Peyer's patch (tissue), 4 donors: ENCODE measurements around the gene NPR1. TPM values are rescaled to one million over a fixed set of nuclear protein-coding genes. Genes with fewer than 3 reads are reported as not detected.
A peak's percentile ranks its signal among the peaks of the same experiment; 100 is the strongest.
"Not testable (repeated sequence)": the region's sequence is repeated elsewhere in the genome, so short reads cannot be mapped to it uniquely, and the experiment has no call there.

Experiments used
- DNase-seq, 3 donors: peaks; one replicate each; pipeline ENCODE4 v3.0.0-alpha.2; 2017 to 2019
- H3K27ac ChIP-seq, 4 donors: fragments of 200-600 bp; sonication (generic); one replicate each; pipeline ENCODE4 v1.5.1; 2016 to 2019
- H3K27me3 ChIP-seq, 2 donors: fragments of 200-600 bp; sonication (generic); one replicate each; pipeline ENCODE4 v1.5.1; 2019
- H3K36me3 ChIP-seq, 3 donors: fragments of 200-600 bp; sonication (generic); one replicate each; pipeline ENCODE4 v1.5.1; 2016 to 2019
- H3K4me1 ChIP-seq, 4 donors: fragments of 200-600 bp; sonication (generic); one replicate each; pipeline ENCODE4 v1.5.1; 2016 to 2019
- H3K4me3 ChIP-seq, 4 donors: fragments of 200-600 bp; sonication (generic); 1 replicate in 3 of 4; 2 replicates in 1 of 4; pipeline ENCODE4 v1.5.1; 2016 to 2019; ENCODE audit warnings: mild to moderate bottlenecking in 1 of 4
- H3K9me3 ChIP-seq, 4 donors: fragments of 200-600 bp; sonication (generic); one replicate each; pipeline ENCODE4 v1.5.1; 2016 to 2019; ENCODE audit warnings: mild to moderate bottlenecking in 1 of 4
- POLR2A ChIP-seq, 2 donors: fragments of 450-650 bp; IDR thresholded peaks; one replicate each; pipeline ENCODE4 v1.5.1; 2017; ENCODE audit warnings: antibody characterized with exemption in 2 of 2, mild to moderate bottlenecking in 2 of 2, moderate library complexity in 2 of 2
- total RNA-seq, 4 donors: library from RNA; depleted of rRNA; stranded (reverse); fragments of >200 nt; gene quantifications; one replicate each; pipeline ENCODE4 v1.1.0, GENCODE V29; 2016
- TF ChIP-seq, protein P1 (sequence below), 6 experiments: fragments of 450-650 bp in 4 of 6; fragments of 200-600 bp in 2 of 6; sonication (generic) in 1 of 6; IDR thresholded peaks; one replicate each; pipeline ENCODE4 v1.5.1; 2017 to 2019; ENCODE audit warnings: antibody characterized with exemption in 6 of 6, mild to moderate bottlenecking in 3 of 6, moderate library complexity in 1 of 6

NPR1 gene
- total RNA-seq, 4 donors from 2014 or later: 5.0 to 17.3 (median 10.9) TPM

DNA sequence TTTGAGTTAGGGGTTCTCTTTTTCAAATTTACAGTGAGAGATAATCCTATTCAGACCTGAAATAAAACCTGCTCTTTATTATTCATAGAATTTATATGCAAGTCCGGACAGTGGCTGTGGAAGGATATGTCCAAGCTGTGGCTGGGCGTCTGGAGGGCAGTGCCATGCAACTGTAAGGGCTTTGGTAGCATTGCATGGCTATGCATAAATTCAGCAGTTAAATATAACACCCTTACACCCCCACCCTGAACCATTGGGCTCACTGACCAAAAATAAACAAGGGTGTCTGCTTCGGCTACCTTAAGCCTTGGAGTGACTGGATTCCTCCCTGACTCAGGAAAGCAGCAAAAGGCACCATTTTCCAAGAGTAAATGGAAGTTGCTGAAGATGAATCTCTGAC lies 39.2 kb upstream of the NPR1 start:
- Histone ChIP-seq H3K4me3 (no peak overlapping the region), H3K9me3 (no peaks in the 10 kb centered on the region), H3K36me3 (peaks cover 3 to 86% (median 3%) of the 10 kb centered on the region in 3 donors), H3K27me3 (no peaks in the 10 kb centered on the region), H3K4me1 (peaks cover 0 to 32% (median 9%) of the 10 kb centered on the region in 4 donors), H3K27ac (no peak overlapping the region)
- TF ChIP-seq, protein P1, sequence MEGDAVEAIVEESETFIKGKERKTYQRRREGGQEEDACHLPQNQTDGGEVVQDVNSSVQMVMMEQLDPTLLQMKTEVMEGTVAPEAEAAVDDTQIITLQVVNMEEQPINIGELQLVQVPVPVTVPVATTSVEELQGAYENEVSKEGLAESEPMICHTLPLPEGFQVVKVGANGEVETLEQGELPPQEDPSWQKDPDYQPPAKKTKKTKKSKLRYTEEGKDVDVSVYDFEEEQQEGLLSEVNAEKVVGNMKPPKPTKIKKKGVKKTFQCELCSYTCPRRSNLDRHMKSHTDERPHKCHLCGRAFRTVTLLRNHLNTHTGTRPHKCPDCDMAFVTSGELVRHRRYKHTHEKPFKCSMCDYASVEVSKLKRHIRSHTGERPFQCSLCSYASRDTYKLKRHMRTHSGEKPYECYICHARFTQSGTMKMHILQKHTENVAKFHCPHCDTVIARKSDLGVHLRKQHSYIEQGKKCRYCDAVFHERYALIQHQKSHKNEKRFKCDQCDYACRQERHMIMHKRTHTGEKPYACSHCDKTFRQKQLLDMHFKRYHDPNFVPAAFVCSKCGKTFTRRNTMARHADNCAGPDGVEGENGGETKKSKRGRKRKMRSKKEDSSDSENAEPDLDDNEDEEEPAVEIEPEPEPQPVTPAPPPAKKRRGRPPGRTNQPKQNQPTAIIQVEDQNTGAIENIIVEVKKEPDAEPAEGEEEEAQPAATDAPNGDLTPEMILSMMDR (IDR thresholded peaks at IDR 0.05): no peak
- TF ChIP-seq POLR2A (IDR thresholded peaks at IDR 0.05): no peak
- DNase-seq: peak in 1 of 3 donors; percentile 27

DNA sequence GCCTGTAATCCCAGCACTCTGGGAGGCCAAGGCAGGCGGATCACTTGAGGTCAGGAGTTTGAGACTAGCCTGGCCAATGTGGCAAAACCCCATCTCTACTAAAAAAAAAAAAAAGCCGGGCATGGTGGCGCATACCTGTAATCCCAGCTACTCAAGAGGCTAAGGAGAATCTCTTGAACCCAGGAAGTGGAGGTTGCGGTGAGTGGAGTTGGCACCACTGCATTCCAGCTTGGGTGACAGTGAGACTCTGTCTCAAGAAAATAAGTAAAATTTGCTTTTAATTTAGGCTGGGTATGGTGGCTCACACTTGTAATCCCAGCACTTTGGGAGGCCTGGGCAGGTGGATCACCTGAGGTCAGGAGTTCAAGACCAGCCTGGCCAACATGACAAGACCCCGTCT lies 38.3 kb upstream of the NPR1 start:
- not testable (repeated sequence) for H3K27me3 ChIP-seq, H3K4me3 ChIP-seq, H3K27ac ChIP-seq, H3K9me3 ChIP-seq
- H3K4me1 ChIP-seq: peaks cover 0 to 28% (median 6%) of the 10 kb centered on the region in 4 donors
- peak in 1 of 3 donors; percentile 19 for DNase-seq
- peaks cover 3 to 94% (median 3%) of the 10 kb centered on the region in 3 donors for H3K36me3 ChIP-seq

DNA sequence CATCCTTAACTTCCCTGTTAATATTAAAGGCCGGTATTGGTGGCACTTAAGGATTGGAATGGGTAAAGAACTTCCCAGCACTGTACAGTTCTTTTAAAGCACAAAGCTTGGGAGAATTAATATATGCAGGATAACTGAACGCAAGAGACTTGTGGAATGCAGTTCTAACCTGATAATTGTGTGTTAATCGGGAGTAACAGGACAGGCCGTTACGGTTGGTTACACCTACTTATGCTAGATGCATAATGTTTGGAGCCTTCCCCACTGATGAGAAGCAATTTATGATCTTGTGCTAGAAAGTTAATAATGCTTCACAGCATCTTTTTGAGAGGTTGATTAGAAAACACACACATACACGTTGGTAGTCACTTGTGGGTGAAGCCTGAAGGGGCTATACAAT lies 37.6 kb upstream of the NPR1 start:
- Histone ChIP-seq H3K4me3 (no peak overlapping the region), H3K27ac (no peak overlapping the region), H3K36me3 (peaks cover 3 to 99% (median 5%) of the 10 kb centered on the region in 3 donors), H3K4me1 (peaks cover 0 to 22% (median 2%) of the 10 kb centered on the region in 4 donors), H3K27me3 (no peaks in the 10 kb centered on the region), H3K9me3 (no peaks in the 10 kb centered on the region)
- TF ChIP-seq, protein P1 (IDR thresholded peaks at IDR 0.05): no peak
- no peak for TF ChIP-seq POLR2A (IDR thresholded peaks at IDR 0.05)
- no peak for DNase-seq

DNA sequence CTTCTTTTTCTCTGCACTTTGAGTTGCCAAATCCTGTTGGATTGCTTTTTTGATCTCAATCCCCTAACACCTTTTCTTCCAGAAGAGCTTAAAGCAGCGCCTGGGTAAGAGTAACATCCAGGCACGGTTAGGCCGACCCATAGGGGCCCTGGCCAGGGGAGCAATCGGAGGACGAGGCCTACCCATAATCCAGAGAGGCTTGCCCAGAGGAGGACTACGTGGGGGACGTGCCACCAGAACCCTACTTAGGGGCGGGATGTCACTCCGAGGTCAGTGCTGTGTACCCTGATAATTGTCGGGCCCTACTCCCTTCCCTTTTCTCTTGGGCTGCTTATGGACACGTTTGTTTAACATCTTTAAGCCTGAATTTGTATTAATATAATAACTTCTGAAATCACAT lies 36.3 kb upstream of the NPR1 start:
- TF ChIP-seq, protein P1 (IDR thresholded peaks at IDR 0.05): no peak
- no peak for TF ChIP-seq POLR2A (IDR thresholded peaks at IDR 0.05)
- Histone ChIP-seq H3K27me3 (no peaks in the 10 kb centered on the region), H3K4me1 (peaks cover 0 to 9% (median 0%) of the 10 kb centered on the region in 4 donors), H3K27ac (no peak overlapping the region), H3K4me3 (no peak overlapping the region), H3K36me3 (peaks cover 3 to 99% (median 5%) of the 10 kb centered on the region in 3 donors), H3K9me3 (no peaks in the 10 kb centered on the region)
- DNase-seq: peak in 1 of 3 donors; percentile 41

DNA sequence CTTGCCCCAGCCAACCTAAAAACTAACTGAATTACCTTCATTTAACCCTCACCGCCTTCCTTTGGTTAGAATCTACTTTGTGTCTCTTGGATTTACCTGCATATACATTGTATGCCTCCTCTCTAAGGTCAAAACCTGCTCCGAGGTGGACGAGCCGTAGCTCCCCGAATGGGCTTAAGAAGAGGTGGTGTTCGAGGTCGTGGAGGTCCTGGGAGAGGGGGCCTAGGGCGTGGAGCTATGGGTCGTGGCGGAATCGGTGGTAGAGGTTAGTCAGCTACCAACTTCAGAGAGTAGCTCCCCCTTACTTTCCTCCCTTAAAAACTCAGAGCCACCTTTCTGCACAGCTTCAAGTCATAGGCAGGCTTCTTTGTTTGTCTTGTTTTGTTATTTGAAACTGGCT lies 35.4 kb upstream of the NPR1 start:
- DNase-seq: peak in 1 of 3 donors; percentile 34
- Histone ChIP-seq H3K27me3 (no peaks in the 10 kb centered on the region), H3K9me3 (no peaks in the 10 kb centered on the region), H3K4me1 (peaks cover 0 to 8% (median 0%) of the 10 kb centered on the region in 4 donors), H3K36me3 (peaks cover 3 to 91% (median 5%) of the 10 kb centered on the region in 3 donors), H3K27ac (no peak overlapping the region), H3K4me3 (no peak overlapping the region)
- TF ChIP-seq, protein P1 (IDR thresholded peaks at IDR 0.05): no peak
- TF ChIP-seq POLR2A (IDR thresholded peaks at IDR 0.05): no peak

DNA sequence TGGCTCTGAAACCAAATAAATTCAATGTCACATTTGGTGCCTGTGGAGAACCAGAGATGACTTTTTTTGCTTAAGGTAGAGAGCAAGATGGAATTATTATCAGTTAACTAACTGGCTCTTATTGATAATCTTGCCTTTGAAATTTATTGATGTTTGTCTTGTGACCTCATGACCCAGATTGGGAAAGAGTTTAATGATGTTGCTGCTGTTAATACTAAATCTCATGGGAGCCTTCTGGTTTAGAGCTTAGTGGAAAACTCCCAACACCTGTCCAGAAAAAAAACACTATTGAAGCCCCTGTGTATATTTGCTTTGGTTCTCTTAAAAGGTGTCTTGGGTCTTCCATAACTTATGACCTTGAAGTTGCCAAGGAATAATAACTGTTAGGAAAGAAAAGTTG lies 34.7 kb upstream of the NPR1 start:
- no peak overlapping the region for H3K4me3 ChIP-seq
- no peak overlapping the region for H3K27ac ChIP-seq
- TF ChIP-seq, protein P1 (IDR thresholded peaks at IDR 0.05): no peak
- no peak for TF ChIP-seq POLR2A (IDR thresholded peaks at IDR 0.05)
- H3K36me3 ChIP-seq: peaks cover 3 to 84% (median 5%) of the 10 kb centered on the region in 3 donors
- no peaks in the 10 kb centered on the region for H3K9me3 ChIP-seq
- peaks cover 0 to 8% (median 0%) of the 10 kb centered on the region in 4 donors for H3K4me1 ChIP-seq
- DNase-seq: no peak
- no peaks in the 10 kb centered on the region for H3K27me3 ChIP-seq
